ENCODE results near the gene UTF1.

- TF ChIP-seq CTCF (IDR thresholded peaks at IDR 0.05) (no peak), POLR2A (IDR thresholded peaks at IDR 0.05) (no peak)
Measured at GRCh38 chr10:133226251-133226808, 3.7 kb upstream of the UTF1 start.

Data from vagina (tissue), 2 donors.